GM12872 (cell line): ENCODE results near the gene ANKRD7.

ENCODE experiments used
- CTCF ChIP-seq: IDR thresholded peaks from 3 replicates; pipeline ENCODE4 v1.5.1; 2011; ENCODE audit warnings: low read depth, mild to moderate bottlenecking, low read length, moderate library complexity; ENCODE audit not compliant: insufficient read depth

The ANKRD7 gene

DNA sequence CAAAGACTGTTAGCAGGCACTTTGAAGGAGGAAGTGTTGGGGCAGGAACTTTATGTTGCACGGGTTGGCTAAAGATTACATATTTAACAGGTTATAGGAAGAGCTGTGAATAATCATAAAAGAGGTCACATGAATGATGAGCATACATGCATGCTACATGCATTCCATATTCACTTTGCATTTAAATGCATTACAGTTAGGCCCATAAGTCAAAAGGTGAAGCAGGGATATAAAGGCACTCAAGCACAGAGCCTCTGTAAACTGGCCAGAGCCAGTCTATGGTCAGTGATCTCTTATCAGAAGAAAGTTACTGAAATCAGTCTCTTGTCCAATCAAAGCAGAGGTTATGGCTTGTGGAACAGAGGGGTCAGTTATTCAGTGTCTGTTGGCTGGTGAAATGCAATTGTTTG is 7.3 kb upstream of the ANKRD7 start:
- TF ChIP-seq CTCF = no peak

DNA sequence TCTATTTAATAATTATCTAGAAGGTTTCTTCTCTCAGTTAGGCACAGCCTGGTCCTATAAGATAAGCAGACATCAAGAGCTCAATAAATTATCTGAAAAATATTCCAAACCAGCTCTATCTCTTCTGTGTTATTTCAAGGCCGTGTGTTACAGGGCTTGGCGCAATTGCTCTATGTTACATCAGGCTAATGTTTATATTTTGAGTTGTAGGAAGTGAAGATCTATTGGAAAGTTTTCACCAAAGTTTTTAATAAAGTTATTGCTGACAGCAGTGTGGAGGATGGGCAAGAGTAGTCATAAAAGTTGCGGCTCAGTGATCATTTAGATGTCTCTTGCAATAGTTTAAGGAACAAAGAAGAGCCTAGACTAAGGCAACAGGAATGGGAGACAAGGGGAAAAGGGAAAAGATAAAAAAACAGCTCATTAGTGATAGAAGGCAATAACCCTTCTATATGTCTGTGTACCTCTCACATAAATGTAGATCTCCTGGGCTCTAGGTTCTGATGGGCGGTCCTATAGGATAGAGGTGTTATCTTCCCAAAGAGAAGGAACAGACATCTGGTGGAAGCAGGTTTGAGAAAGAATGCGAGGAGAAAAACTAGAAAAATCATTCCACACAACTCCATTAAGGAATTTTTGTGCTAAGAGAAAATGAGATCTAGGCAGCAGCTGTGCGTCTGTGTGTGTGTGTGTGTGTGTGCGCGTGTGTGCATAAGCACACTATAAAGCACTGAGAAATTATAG is 5.9 kb upstream of the ANKRD7 start:
- TF ChIP-seq CTCF = no peak

DNA sequence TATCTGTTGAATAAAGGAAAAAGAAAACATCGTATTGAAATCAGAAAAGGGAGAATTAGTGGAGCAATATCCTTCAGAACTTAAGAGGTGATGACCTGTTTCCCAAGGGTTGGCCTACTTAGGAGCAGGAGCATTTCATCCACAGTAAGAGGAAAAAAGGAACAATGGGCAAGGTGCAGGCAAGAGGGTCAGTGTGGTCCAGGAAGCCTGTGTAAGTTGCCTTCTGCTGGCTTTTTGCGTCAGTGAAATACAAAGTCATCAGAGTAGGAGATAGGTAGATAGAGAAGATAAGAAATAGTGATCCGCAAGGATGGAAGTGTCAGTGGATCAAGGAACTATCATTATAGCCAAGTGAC is 5.4 kb upstream of the ANKRD7 start:
- TF ChIP-seq CTCF = no peak

- no peak for TF ChIP-seq CTCF
Observed at GRCh38 chr7:118220583-118220982, 3.9 kb upstream of the ANKRD7 start.

- TF ChIP-seq CTCF = no peak
Observed at GRCh38 chr7:118222591-118222990, 1.9 kb upstream of the ANKRD7 start.

DNA sequence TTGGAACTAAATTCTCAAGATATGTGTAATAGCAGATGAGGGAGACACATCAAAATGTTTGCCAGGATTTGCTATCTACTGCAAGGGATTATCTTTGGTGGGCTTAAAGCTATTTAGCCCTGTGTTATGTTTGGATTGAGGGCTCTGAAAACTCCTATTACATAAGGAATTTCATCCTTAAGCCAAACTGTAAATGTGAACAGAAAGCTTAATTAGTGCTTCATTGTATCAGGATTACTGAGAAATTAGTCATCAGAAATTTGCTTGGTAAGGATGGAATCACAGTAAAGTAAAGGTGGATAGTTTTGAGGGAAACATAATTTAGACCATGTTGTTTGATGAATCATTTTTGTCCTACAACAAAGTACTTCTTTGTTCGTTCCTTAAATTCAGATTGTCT is 8.3 kb downstream of the ANKRD7 start:
- no peak for TF ChIP-seq CTCF

DNA sequence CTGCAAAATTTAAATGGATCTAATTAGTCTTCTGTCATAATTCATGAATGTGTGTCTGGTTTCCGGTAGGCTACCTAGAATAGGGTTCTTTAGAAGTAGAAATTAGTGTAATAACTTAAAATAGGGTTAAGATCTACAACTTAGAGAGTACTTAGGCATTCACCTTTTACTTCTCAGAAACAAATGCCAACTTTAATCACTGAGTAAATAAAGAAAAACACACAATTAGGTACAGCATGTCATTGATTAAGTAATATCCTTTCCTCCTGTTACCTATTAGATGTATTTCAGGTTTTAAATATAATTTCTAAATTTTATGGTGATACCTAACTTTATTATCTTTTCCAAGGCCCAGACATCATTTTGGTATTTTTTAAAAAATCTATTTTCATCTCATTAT is 9.3 kb downstream of the ANKRD7 start:
- no peak for TF ChIP-seq CTCF

GRCh38 chr7:118239014-118239413 is 14.5 kb downstream of the ANKRD7 start:
- TF ChIP-seq CTCF = no peak
